SK-N-SH (cell line): ENCODE results near the gene SYPL2.

Experiments
- FOXJ3 ChIP-seq: sonication (generic); formaldehyde crosslinking; IDR thresholded peaks from 2 replicates; pipeline ENCODE4 v1.5.1; 2020; ENCODE audit warnings: mild to moderate bottlenecking, missing genetic modification reagents
- FOXM1 ChIP-seq: IDR thresholded peaks from 2 replicates; pipeline ENCODE4 v1.4.0; 2012; ENCODE audit warnings: low read depth, mild to moderate bottlenecking
- GABPA ChIP-seq: IDR thresholded peaks from 2 replicates; pipeline ENCODE4 v1.4.0; 2012; ENCODE audit warnings: low read depth, mild to moderate bottlenecking
- JUND ChIP-seq: IDR thresholded peaks from 2 replicates; pipeline ENCODE4 v1.4.0; 2012
- MAX ChIP-seq: IDR thresholded peaks from 2 replicates; pipeline ENCODE4 v1.4.0; 2012; ENCODE audit warnings: low read depth
- MXI1 ChIP-seq: IDR thresholded peaks from 2 replicates; pipeline ENCODE4 v1.6.1; 2012; ENCODE audit warnings: mild to moderate bottlenecking, low read depth, low read length, improper control_type of control experiment
- NRF1 ChIP-seq: IDR thresholded peaks from 2 replicates; pipeline ENCODE4 v1.6.1; 2012; ENCODE audit warnings: low read depth, mild to moderate bottlenecking, low read length
- POLR2AphosphoS5 ChIP-seq: IDR thresholded peaks from 2 replicates; pipeline ENCODE4 v1.6.1; 2012; ENCODE audit warnings: low read depth, low read length
- USF2 ChIP-seq: fragments of 150-350 bp; IDR thresholded peaks from 2 replicates; pipeline ENCODE4 v1.6.1; 2017; ENCODE audit warnings: antibody characterized with exemption, low read length, low read depth, borderline replicate concordance
- TF ChIP-seq, protein P1 (sequence below): fragments of 200-600 bp; sonication (generic); IDR thresholded peaks from 2 replicates; pipeline ENCODE4 v1.6.1; 2017; ENCODE audit warnings: antibody characterized with exemption, mild to moderate bottlenecking, moderate library complexity

- no peak for TF ChIP-seq FOXM1
- TF ChIP-seq, protein P1, sequence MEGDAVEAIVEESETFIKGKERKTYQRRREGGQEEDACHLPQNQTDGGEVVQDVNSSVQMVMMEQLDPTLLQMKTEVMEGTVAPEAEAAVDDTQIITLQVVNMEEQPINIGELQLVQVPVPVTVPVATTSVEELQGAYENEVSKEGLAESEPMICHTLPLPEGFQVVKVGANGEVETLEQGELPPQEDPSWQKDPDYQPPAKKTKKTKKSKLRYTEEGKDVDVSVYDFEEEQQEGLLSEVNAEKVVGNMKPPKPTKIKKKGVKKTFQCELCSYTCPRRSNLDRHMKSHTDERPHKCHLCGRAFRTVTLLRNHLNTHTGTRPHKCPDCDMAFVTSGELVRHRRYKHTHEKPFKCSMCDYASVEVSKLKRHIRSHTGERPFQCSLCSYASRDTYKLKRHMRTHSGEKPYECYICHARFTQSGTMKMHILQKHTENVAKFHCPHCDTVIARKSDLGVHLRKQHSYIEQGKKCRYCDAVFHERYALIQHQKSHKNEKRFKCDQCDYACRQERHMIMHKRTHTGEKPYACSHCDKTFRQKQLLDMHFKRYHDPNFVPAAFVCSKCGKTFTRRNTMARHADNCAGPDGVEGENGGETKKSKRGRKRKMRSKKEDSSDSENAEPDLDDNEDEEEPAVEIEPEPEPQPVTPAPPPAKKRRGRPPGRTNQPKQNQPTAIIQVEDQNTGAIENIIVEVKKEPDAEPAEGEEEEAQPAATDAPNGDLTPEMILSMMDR: no peak
- TF ChIP-seq MXI1: no peak
- no peak for TF ChIP-seq FOXJ3 (CRISPR knock-in tag)
- TF ChIP-seq MAX: no peak
- TF ChIP-seq JUND: no peak
- TF ChIP-seq POLR2AphosphoS5: no peak
- TF ChIP-seq GABPA: no peak
- TF ChIP-seq USF2: no peak
- no peak for TF ChIP-seq NRF1
These were observed 8.9 kb downstream of the SYPL2 start for GRCh38 chr1:109475261-109475660.
